ENCODE results near the gene CBX3.

DNA sequence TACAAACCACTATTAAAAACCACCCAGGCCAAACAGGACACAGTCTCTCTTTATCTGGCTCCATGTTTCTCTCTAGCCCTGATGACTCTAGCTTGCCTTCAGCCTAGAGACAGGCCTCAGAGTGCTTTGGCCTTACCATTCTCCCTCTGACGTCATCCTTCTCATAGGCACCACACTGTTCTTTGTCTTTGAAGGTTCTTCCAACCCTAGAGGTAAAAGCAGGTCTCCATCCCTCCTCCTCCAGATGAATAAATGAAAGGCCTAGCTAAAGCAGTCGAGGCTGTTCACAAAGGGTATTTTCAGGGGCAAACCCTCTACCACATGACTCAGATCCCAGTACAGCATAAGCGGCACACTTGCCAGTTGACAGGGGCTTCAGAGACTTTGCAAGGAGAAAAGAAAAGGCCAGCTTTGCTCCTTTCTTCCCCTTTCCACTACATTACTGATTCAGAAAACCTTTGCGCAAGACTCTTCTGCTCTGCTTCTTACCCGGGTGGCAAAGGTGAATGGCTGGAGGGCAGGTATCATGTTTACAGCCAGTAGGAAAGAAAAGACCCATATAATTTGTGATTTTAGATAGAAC lies 34.8 kb upstream of the CBX3 start:
- TF ChIP-seq, protein P1, sequence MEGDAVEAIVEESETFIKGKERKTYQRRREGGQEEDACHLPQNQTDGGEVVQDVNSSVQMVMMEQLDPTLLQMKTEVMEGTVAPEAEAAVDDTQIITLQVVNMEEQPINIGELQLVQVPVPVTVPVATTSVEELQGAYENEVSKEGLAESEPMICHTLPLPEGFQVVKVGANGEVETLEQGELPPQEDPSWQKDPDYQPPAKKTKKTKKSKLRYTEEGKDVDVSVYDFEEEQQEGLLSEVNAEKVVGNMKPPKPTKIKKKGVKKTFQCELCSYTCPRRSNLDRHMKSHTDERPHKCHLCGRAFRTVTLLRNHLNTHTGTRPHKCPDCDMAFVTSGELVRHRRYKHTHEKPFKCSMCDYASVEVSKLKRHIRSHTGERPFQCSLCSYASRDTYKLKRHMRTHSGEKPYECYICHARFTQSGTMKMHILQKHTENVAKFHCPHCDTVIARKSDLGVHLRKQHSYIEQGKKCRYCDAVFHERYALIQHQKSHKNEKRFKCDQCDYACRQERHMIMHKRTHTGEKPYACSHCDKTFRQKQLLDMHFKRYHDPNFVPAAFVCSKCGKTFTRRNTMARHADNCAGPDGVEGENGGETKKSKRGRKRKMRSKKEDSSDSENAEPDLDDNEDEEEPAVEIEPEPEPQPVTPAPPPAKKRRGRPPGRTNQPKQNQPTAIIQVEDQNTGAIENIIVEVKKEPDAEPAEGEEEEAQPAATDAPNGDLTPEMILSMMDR (IDR thresholded peaks at IDR 0.05), result no peak
- TF ChIP-seq EZH2 (IDR thresholded peaks at IDR 0.05) (no peak), EZH2phosphoT487 (IDR thresholded peaks at IDR 0.05) (no peak)

All from neural progenitor cell (in vitro differentiated cells).